Prostate gland (tissue), 2 donors: ENCODE results near the gene CREBZF. TPM values are rescaled to one million over a fixed set of nuclear protein-coding genes. Genes with fewer than 3 reads are reported as not detected.
"Not testable (repeated sequence)": the region's sequence is repeated elsewhere in the genome, so short reads cannot be mapped to it uniquely, and the experiment has no call there.

Source experiments
- DNase-seq: peaks from one replicate; pipeline ENCODE4 v3.0.0-alpha.2; 2019; ENCODE audit warnings: low spot score
- H3K27ac ChIP-seq, 2 donors: fragments of 200-600 bp; sonication (generic); 2 replicates each; pipeline ENCODE4 v1.5.1; 2017 to 2019
- H3K27me3 ChIP-seq: fragments of 200-600 bp; sonication (generic); replicated peaks from 2 replicates; pipeline ENCODE4 v1.5.1; 2019; ENCODE audit not compliant: insufficient read depth
- H3K36me3 ChIP-seq, 2 donors: fragments of 200-600 bp; sonication (generic); 1 replicate in 1 of 2; 2 replicates in 1 of 2; pipeline versions ENCODE4 v1.5.1 to v1.8.1; 2017 to 2019
- H3K4me1 ChIP-seq: fragments of 200-600 bp; sonication (generic); replicated peaks from 2 replicates; pipeline ENCODE4 v1.5.1; 2019
- H3K4me3 ChIP-seq, 2 donors: fragments of 200-600 bp; sonication (generic); 2 replicates each; pipeline ENCODE4 v1.5.1; 2017 to 2019
- H3K9me3 ChIP-seq: fragments of 200-600 bp; sonication (generic); 2 replicates; pipeline ENCODE4 v1.5.1; 2017
- CTCF ChIP-seq, 4 experiments: fragments of 200-600 bp in 2 of 4; fragments of 450-650 bp in 2 of 4; sonication (generic) in 2 of 4; IDR thresholded peaks; 1 replicate in 3 of 4; 2 replicates in 1 of 4; pipeline ENCODE4 v1.5.1; 2016 to 2019; ENCODE audit warnings: antibody characterized with exemption in 4 of 4, mild to moderate bottlenecking in 2 of 4, moderate library complexity in 2 of 4
- POLR2A ChIP-seq: fragments of 450-650 bp; IDR thresholded peaks from one replicate; pipeline ENCODE4 v1.6.1; 2016; ENCODE audit warnings: antibody characterized with exemption, mild to moderate bottlenecking
- POLR2AphosphoS5 ChIP-seq: sonication (generic); formaldehyde crosslinking; IDR thresholded peaks from one replicate; pipeline ENCODE4 v1.6.1; 2017; ENCODE audit warnings: antibody characterized with exemption
- WGBS: methylation state at CpG from one replicate; pipeline ENCODE4 v1.1.5; 2018; 5-methylcytosine and 5-hydroxymethylcytosine counted together
- intact Hi-C: fragments of 100-400 bp; cut with DNase I; formaldehyde crosslinking; loops from one replicate; pipeline ENCODE4 v1.14.2; 2022
- total RNA-seq, 2 donors: library from RNA; depleted of rRNA; stranded (reverse); fragments of >200 nt; gene quantifications; one replicate each; pipeline ENCODE4 v1.1.0, GENCODE V29; 2016

CREBZF gene
- total RNA-seq, 2 donors from 2014 or later = 50.2 to 89.5 TPM

- no peaks in the 10 kb centered on the region for H3K27me3 ChIP-seq
- peak overlapping the region; percentile 78 to 93 for H3K4me3 ChIP-seq
- H3K27ac ChIP-seq = peak overlapping the region; percentile 95 to 98
- WGBS = 1% methylated on average over 10 of the region's 10 CpGs
- intact Hi-C loops = no loop called here
- H3K9me3 ChIP-seq = no peaks in the 10 kb centered on the region
- TF ChIP-seq POLR2A (no peak), CTCF (IDR thresholded peaks at IDR 0.05) (no peak), POLR2AphosphoS5 (no peak)
- DNase-seq = no peak
- H3K4me1 ChIP-seq = peaks cover 2% of the 10 kb centered on the region
- no peaks in the 10 kb centered on the region for H3K36me3 ChIP-seq
These were observed 1.7 kb downstream of the CREBZF start for GRCh38 chr11:85663080-85663752.

DNA sequence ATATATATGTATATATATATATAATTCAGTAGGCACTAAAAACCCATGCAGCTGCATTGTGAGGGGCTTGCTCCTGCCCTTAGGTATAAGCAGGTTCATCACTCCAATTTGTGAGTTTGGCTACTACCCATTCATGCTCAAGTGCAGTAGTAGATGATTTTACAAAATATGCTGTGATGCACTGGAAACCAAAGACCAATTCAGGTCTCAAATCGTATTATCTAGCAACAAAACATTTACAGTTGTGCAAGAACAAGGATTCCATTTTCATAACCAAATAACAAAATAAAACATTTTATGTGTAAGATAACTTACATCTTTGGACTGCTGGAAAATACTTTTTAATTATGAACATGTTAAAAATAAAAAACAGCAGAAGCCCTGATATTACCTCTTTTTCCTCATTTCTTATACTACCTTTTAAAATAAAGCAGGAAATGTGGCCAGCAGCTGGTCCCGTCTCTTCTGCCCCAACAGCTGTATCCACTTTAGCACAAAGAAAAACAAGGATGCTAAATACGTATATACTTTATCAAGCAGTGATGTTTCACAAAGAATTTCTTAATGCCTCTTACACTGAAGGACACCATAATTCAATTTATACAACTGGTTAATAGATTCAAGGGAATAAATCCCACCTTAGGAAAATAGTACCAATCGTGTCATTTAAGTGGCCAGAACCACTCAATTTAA lies 2.8 kb downstream of the CREBZF start:
- intact Hi-C loops = no loop called here
- Histone ChIP-seq H3K27me3 (no peaks in the 10 kb centered on the region), H3K36me3 (no peaks in the 10 kb centered on the region), H3K4me1 (peaks cover 2% of the 10 kb centered on the region), H3K27ac (no peak overlapping the region), H3K4me3 (peak overlapping the region in 1 of 2 donors; percentile 93), H3K9me3 (no peaks in the 10 kb centered on the region)
- no peak for DNase-seq
- no peak for TF ChIP-seq POLR2AphosphoS5
- WGBS = 4% methylated on average over 4 of the region's 4 CpGs

DNA sequence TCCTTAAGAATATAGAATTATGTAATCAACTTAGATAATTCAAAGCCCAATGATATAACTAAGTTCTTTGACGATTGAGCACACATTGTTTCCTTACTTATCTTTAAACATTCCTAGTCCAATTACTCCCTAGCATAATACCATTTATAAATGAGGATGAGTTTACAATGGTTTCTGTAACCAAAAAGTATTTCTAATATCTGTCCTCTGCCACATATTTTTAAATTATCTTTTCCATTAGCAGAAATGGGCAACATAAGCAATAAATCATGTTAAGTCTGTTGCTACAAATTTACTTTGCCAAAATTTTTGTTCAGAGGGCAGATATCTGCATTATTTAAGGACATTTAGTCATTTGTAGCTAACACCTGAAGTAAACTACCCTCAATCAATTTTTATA lies 6.7 kb downstream of the CREBZF start:
- TF ChIP-seq POLR2AphosphoS5 (no peak), POLR2A (no peak), CTCF (IDR thresholded peaks at IDR 0.05) (no peak)
- intact Hi-C loops = no loop called here
- H3K4me1 ChIP-seq = peaks cover 2% of the 10 kb centered on the region

DNA sequence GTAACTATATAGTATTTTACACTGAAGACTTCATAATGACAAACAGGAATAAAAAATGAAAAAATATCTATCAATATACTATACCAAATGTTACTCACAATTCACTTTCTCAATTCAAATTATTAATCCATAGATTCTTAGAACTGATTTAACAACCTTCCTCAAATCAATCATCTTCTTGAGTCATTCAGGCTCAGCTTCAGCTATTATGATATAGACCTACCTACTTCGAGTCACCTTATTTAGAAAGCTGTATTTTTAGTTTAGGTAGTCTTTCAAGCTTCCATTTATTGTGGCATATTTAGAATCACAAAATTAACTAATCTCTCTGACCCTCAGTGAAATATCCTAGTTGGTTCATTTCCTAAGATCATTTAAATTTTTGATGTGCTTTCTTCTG lies 8.2 kb downstream of the CREBZF start:
- no peaks in the 10 kb centered on the region for H3K36me3 ChIP-seq
- no peak overlapping the region for H3K27ac ChIP-seq
- DNase-seq = no peak
- H3K27me3 ChIP-seq = no peaks in the 10 kb centered on the region
- no peak for TF ChIP-seq CTCF (IDR thresholded peaks at IDR 0.05)
- no peak for TF ChIP-seq POLR2A
- no peak for TF ChIP-seq POLR2AphosphoS5
- WGBS = 80% methylated on average over 1 of the region's 1 CpG
- no peaks in the 10 kb centered on the region for H3K4me1 ChIP-seq
- H3K9me3 ChIP-seq = no peaks in the 10 kb centered on the region
- intact Hi-C loops = no loop called here
- no peak overlapping the region for H3K4me3 ChIP-seq

More for the DNA sequence above, 6.7 kb downstream of the CREBZF start:
- H3K27ac ChIP-seq = no peak overlapping the region
- WGBS = 47% methylated on average over 1 of the region's 1 CpG
- no peaks in the 10 kb centered on the region for H3K9me3 ChIP-seq
- no peak for DNase-seq
- no peak overlapping the region for H3K4me3 ChIP-seq
- H3K36me3 ChIP-seq = no peaks in the 10 kb centered on the region
- no peaks in the 10 kb centered on the region for H3K27me3 ChIP-seq

GRCh38 chr11:85654343-85654742 lies 10.6 kb downstream of the CREBZF start:
- DNase-seq, H3K4me3 ChIP-seq, H3K36me3 ChIP-seq, H3K4me1 ChIP-seq, intact Hi-C loops, H3K27ac ChIP-seq, H3K27me3 ChIP-seq, H3K9me3 ChIP-seq: not testable (repeated sequence)
- WGBS = 96% methylated on average over 4 of the region's 4 CpGs
